OCI-LY7 (cell line): ENCODE data around the gene KCNJ12. TPM values are rescaled to one million over a fixed set of nuclear protein-coding genes. Genes with fewer than 3 reads are reported as not detected.

Experiments used
- BruUV-seq: library from RNA; stranded (reverse); fragments of 400-500 nt; replicated peaks from 2 replicates; lab custom pipeline; 2021; lab: Mats Ljungman, UMichigan
- CTCF ChIA-PET: fragments of 300-600 bp; sonication (Branson Sonifier 250); formaldehyde crosslinking; loops from one replicate; lab custom pipeline; 2022; ENCODE audit warnings: antibody characterized with exemption; ENCODE audit not compliant: unreplicated experiment; lab: Charles Lee
- POLR2A ChIA-PET: fragments of 300-600 bp; sonication (Branson Sonifier 250); formaldehyde crosslinking; loops from one replicate; lab custom pipeline; 2022; ENCODE audit warnings: antibody characterized with exemption; lab: Charles Lee
- DNase-seq: peaks from one replicate; pipeline ENCODE4 v3.0.0-alpha.2; 2015; ENCODE audit warnings: low spot score
- H2AFZ ChIP-seq: fragments of 200-600 bp; sonication (generic), shearing (Covaris generic); 2 replicates; pipeline ENCODE4 v1.6.1; 2014; ENCODE audit warnings: mild to moderate bottlenecking, antibody characterized with exemption, low read length, moderate library complexity
- H3K27ac ChIP-seq: fragments of 200-600 bp; sonication (generic); 2 replicates; pipeline ENCODE4 v1.5.1; 2014; ENCODE audit warnings: mixed run types, low read depth, mild to moderate bottlenecking, moderate library complexity, low read length, inconsistent platforms; ENCODE audit not compliant: poor library complexity, severe bottlenecking
- H3K36me3 ChIP-seq: fragments of 200-600 bp; sonication (generic); 2 replicates; pipeline ENCODE4 v1.6.1; 2014; ENCODE audit warnings: mild to moderate bottlenecking, antibody characterized with exemption, low read length, moderate library complexity, mixed read lengths; ENCODE audit not compliant: insufficient read depth
- H3K4me1 ChIP-seq: fragments of 200-600 bp; sonication (generic); 2 replicates; pipeline ENCODE4 v1.5.1; 2014; ENCODE audit warnings: mild to moderate bottlenecking, low read length; ENCODE audit not compliant: insufficient read depth, poor library complexity, severe bottlenecking
- H3K4me2 ChIP-seq: fragments of 200-600 bp; sonication (generic); 2 replicates; pipeline ENCODE4 v1.6.1; 2014; ENCODE audit warnings: mild to moderate bottlenecking, low read length
- H3K4me3 ChIP-seq: fragments of 200-600 bp; sonication (generic); 2 replicates; pipeline ENCODE4 v1.5.1; 2014; ENCODE audit warnings: mild to moderate bottlenecking, low read depth, low read length; ENCODE audit not compliant: poor library complexity, severe bottlenecking
- H3K79me2 ChIP-seq: fragments of 200-600 bp; sonication (generic); 2 replicates; pipeline ENCODE4 v1.6.1; 2016; ENCODE audit warnings: low read depth, mild to moderate bottlenecking, low read length, moderate library complexity, mixed read lengths; ENCODE audit not compliant: insufficient read depth
- H3K9me2 ChIP-seq: fragments of 200-600 bp; sonication (generic); 2 replicates; pipeline ENCODE4 v1.6.1; 2016; ENCODE audit warnings: mild to moderate bottlenecking, low read length, mixed read lengths; ENCODE audit not compliant: insufficient read depth
- H3K9me3 ChIP-seq: fragments of 200-600 bp; sonication (generic); 2 replicates; pipeline ENCODE4 v1.6.1; 2014; ENCODE audit warnings: mild to moderate bottlenecking, mixed run types, low read length, mixed read lengths
- H4K20me1 ChIP-seq: fragments of 200-600 bp; sonication (generic); 2 replicates; pipeline ENCODE4 v1.6.1; 2014; ENCODE audit warnings: mild to moderate bottlenecking, antibody characterized with exemption, low read length, moderate library complexity, mixed read lengths; ENCODE audit not compliant: insufficient read depth
- EZH2phosphoT487 ChIP-seq: fragments of 200-600 bp; sonication (generic); IDR thresholded peaks from 2 replicates; pipeline ENCODE4 v1.6.1; 2018; ENCODE audit warnings: low read depth, borderline replicate concordance, mild to moderate bottlenecking, mixed run types, antibody characterized with exemption, low read length, moderate library complexity, mixed read lengths
- intact Hi-C: fragments of 100-400 bp; cut with micrococcal nuclease; formaldehyde crosslinking; loops from one replicate; pipeline ENCODE4 v1.10.0; 2022; ENCODE audit not compliant: unreplicated experiment
- total RNA-seq, 2 experiments: library from RNA; depleted of rRNA in 1 of 2; stranded (reverse); fragments of >200 nt in 1 of 2; shearing (Covaris generic) in 1 of 2; gene quantifications; 2 replicates each; pipeline ENCODE4 v1.2.3, GENCODE V29; 2014 to 2022
- TF ChIP-seq, protein P1 (sequence below): fragments of 200-600 bp; sonication (generic); conservative IDR thresholded peaks from 2 replicates; pipeline ENCODE4 v1.5.1; 2014; ENCODE audit warnings: mild to moderate bottlenecking, antibody characterized with exemption, low read length, moderate library complexity, mixed read lengths

KCNJ12 gene
- total RNA-seq, 2 experiments from 2014 or later: 0.16 to 0.17 TPM

DNA sequence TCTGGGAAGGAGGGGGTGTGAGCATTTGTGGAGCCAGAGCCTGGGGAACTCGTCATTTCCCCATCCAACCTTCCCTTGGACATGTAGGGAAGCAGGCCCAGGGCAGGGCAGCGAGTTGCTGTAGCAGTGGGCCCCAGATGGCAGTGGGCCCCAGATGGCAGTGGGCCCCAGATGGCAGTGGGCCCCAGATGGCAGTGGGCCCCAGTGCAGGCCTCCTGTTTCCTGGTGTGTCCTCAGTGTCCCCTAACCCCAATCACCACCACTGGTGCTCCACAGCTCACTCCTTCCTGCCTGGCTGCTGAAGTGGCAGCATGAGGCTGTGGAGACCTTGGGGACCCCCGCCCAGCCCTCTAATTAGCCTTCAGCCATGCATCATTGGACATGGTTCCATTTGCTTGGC lies 4.5 kb downstream of the KCNJ12 start:
- no peaks in the 10 kb centered on the region for H3K4me1 ChIP-seq
- no peak overlapping the region for H3K4me3 ChIP-seq
- no peaks in the 10 kb centered on the region for H3K36me3 ChIP-seq
- TF ChIP-seq, protein P1, sequence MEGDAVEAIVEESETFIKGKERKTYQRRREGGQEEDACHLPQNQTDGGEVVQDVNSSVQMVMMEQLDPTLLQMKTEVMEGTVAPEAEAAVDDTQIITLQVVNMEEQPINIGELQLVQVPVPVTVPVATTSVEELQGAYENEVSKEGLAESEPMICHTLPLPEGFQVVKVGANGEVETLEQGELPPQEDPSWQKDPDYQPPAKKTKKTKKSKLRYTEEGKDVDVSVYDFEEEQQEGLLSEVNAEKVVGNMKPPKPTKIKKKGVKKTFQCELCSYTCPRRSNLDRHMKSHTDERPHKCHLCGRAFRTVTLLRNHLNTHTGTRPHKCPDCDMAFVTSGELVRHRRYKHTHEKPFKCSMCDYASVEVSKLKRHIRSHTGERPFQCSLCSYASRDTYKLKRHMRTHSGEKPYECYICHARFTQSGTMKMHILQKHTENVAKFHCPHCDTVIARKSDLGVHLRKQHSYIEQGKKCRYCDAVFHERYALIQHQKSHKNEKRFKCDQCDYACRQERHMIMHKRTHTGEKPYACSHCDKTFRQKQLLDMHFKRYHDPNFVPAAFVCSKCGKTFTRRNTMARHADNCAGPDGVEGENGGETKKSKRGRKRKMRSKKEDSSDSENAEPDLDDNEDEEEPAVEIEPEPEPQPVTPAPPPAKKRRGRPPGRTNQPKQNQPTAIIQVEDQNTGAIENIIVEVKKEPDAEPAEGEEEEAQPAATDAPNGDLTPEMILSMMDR: no peak
- no peak for TF ChIP-seq EZH2phosphoT487
- BruUV-seq: no TSS peak
- H3K4me2 ChIP-seq: no peak overlapping the region
- no peaks in the 10 kb centered on the region for H3K9me2 ChIP-seq
- no peak for DNase-seq
- intact Hi-C loops: no loop called here
- H3K9me3 ChIP-seq: no peaks in the 10 kb centered on the region
- ChIA-PET CTCF (no interaction called here), POLR2A (interaction anchor here (1.2 kb wide), 1 partner anchor 11 kb away, joined by 3 read pairs; no protein-coding TSS in a partner anchor)
- no peaks in the 10 kb centered on the region for H3K79me2 ChIP-seq
- no peaks in the 10 kb centered on the region for H4K20me1 ChIP-seq
- no peak overlapping the region for H3K27ac ChIP-seq
- H2AFZ ChIP-seq: no peak overlapping the region

DNA sequence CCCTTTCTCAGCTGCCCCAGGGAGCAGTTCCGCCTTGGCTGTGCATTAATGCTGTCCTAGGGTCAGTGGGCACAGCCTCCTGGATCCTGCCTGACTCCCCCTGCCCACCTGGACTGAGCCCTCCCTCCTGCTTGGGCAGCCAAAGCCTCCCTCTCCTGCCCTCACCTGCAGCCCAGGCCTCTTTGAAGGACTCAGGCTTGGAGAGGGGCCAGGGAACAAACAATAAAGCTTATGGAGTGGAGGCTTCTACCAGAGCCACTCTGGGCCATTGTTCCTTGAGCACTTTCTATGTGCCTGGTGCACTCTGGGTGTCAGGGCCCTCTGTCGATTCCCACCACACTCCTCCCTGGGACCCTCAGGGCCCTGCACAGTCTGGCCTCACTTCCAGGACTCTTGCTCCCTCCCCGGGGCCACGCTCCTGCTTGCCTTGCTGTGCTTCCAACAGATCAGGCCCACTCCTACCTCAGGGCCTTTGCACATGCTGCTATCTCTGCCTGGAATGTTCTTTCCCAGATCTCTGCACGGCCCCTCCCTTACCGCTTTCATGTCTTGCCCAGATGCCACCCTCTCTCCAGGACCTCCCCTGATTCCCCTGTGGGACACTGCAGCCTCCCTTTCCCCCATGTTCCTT lies 5.0 kb downstream of the KCNJ12 start:
- no peaks in the 10 kb centered on the region for H3K36me3 ChIP-seq
- no TSS peak for BruUV-seq
- no peak overlapping the region for H3K27ac ChIP-seq
- intact Hi-C loops: no loop called here
- H4K20me1 ChIP-seq: no peaks in the 10 kb centered on the region
- ChIA-PET CTCF (no interaction called here), POLR2A (interaction anchor here (1.2 kb wide), 1 partner anchor 12 kb away, joined by 3 read pairs; no protein-coding TSS in a partner anchor)
- no peaks in the 10 kb centered on the region for H3K79me2 ChIP-seq
- no peak overlapping the region for H3K4me2 ChIP-seq
- no peak overlapping the region for H2AFZ ChIP-seq
- H3K4me3 ChIP-seq: no peak overlapping the region
- no peak for TF ChIP-seq EZH2phosphoT487
- TF ChIP-seq, protein P1: no peak
- no peak for DNase-seq
- H3K4me1 ChIP-seq: no peaks in the 10 kb centered on the region
- H3K9me2 ChIP-seq: no peaks in the 10 kb centered on the region
- H3K9me3 ChIP-seq: no peaks in the 10 kb centered on the region
